Activated naive CD4-positive, alpha-beta T cell treated with anti-CD3 and anti-CD28 coated beads, Interleukin-2, amount 50 U/mL, for 24 hours (primary cell): ENCODE data around the gene CREB3L1.

Source experiments
- H3K27ac Mint-ChIP-seq: one replicate; pipeline ENCODE4 v1.8.0; 2021; ENCODE audit warnings: mild to moderate bottlenecking, mixed read lengths
- H3K27me3 Mint-ChIP-seq: one replicate; pipeline ENCODE4 v1.8.0; 2021; ENCODE audit warnings: mixed read lengths
- H3K36me3 Mint-ChIP-seq: one replicate; pipeline ENCODE4 v1.8.0; 2021; ENCODE audit warnings: mixed read lengths
- H3K4me1 Mint-ChIP-seq: one replicate; pipeline ENCODE4 v1.8.0; 2021; ENCODE audit warnings: mixed read lengths
- H3K4me3 Mint-ChIP-seq: one replicate; pipeline ENCODE4 v1.8.0; 2021; ENCODE audit warnings: mild to moderate bottlenecking, mixed read lengths
- H3K9me3 Mint-ChIP-seq: one replicate; pipeline ENCODE4 v1.8.0; 2021; ENCODE audit warnings: mixed read lengths

CREB3L1 gene

DNA sequence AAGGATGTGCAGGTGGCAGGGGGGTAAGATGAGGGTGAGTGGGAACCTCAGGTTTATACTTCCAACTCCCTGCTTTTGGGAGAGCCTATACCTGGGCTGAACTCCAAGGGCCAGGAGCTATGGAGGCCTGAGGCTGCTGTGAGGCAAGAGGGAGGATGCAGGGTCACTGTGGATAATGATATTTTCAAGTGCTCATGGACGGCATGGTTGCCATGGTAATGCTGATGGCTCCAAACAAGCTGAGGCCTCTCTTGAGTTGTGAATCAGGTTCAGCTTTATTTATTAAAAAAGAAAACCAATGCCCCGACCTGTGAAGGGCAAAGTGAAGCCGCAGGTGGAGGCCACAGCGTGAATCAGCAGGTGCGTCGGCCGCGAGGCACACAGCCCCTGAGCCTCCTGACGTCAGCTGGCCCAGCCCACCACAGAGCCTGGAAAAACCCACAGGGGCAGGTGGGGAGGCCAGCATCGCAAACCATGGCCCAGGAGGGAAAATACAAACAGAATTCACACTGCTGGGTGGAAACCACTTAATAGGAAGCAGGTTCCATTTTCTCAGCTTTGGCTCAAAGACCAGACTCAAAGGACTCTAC lies 17.4 kb upstream of the CREB3L1 start:
- Mint-ChIP-seq H3K4me1 (no peaks in the 10 kb centered on the region), H3K27ac (no peak overlapping the region), H3K4me3 (no peak overlapping the region), H3K27me3 (no peaks in the 10 kb centered on the region), H3K9me3 (no peaks in the 10 kb centered on the region), H3K36me3 (no peaks in the 10 kb centered on the region)

GRCh38 chr11:46263120-46263519 lies 14.3 kb upstream of the CREB3L1 start:
- no peaks in the 10 kb centered on the region for H3K27me3 Mint-ChIP-seq
- no peak overlapping the region for H3K27ac Mint-ChIP-seq
- no peaks in the 10 kb centered on the region for H3K9me3 Mint-ChIP-seq
- H3K36me3 Mint-ChIP-seq = no peaks in the 10 kb centered on the region
- H3K4me1 Mint-ChIP-seq = no peaks in the 10 kb centered on the region
- H3K4me3 Mint-ChIP-seq = no peak overlapping the region

- Mint-ChIP-seq H3K27me3 (no peaks in the 10 kb centered on the region), H3K27ac (no peak overlapping the region), H3K4me1 (no peaks in the 10 kb centered on the region), H3K9me3 (no peaks in the 10 kb centered on the region), H3K4me3 (no peak overlapping the region), H3K36me3 (no peaks in the 10 kb centered on the region)
Measured at GRCh38 chr11:46264030-46264429, 13.4 kb upstream of the CREB3L1 start.

GRCh38 chr11:46264976-46265375 lies 12.5 kb upstream of the CREB3L1 start:
- Mint-ChIP-seq H3K36me3 (no peaks in the 10 kb centered on the region), H3K27ac (no peak overlapping the region), H3K9me3 (no peaks in the 10 kb centered on the region), H3K4me3 (no peak overlapping the region), H3K4me1 (no peaks in the 10 kb centered on the region), H3K27me3 (no peaks in the 10 kb centered on the region)

- no peak overlapping the region for H3K4me3 Mint-ChIP-seq
- no peaks in the 10 kb centered on the region for H3K9me3 Mint-ChIP-seq
- H3K36me3 Mint-ChIP-seq = no peaks in the 10 kb centered on the region
- H3K27ac Mint-ChIP-seq = no peak overlapping the region
- no peaks in the 10 kb centered on the region for H3K27me3 Mint-ChIP-seq
- H3K4me1 Mint-ChIP-seq = no peaks in the 10 kb centered on the region
Measured at GRCh38 chr11:46265764-46266163, 11.7 kb upstream of the CREB3L1 start.

- Mint-ChIP-seq H3K27ac (no peak overlapping the region), H3K4me3 (no peak overlapping the region), H3K27me3 (no peaks in the 10 kb centered on the region), H3K36me3 (no peaks in the 10 kb centered on the region), H3K4me1 (peaks cover 6% of the 10 kb centered on the region), H3K9me3 (no peaks in the 10 kb centered on the region)
Measured at GRCh38 chr11:46267930-46268329, 9.5 kb upstream of the CREB3L1 start.

DNA sequence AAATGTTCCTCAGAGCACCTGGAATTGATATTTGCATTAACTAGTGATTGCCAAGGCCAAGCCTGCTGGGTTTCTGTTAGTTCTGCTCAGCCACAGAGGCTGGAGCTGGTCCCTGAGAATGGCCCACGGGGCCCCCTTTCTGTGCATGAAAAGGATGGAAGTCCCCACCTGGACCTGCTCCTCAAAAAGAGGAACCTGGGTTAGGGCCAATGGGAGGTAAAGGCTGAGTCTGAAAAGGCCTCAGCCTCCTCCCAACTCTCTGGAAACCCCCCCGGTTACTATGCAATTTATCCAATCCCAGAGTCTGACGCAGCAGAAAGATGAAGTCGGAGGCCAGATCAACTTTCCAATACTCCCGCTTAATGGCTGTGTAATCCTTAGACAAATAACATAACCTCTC lies 6.8 kb upstream of the CREB3L1 start:
- H3K27me3 Mint-ChIP-seq = no peaks in the 10 kb centered on the region
- no peaks in the 10 kb centered on the region for H3K36me3 Mint-ChIP-seq
- no peak overlapping the region for H3K27ac Mint-ChIP-seq
- H3K4me1 Mint-ChIP-seq = peaks cover 6% of the 10 kb centered on the region
- H3K9me3 Mint-ChIP-seq = no peaks in the 10 kb centered on the region
- H3K4me3 Mint-ChIP-seq = no peak overlapping the region

DNA sequence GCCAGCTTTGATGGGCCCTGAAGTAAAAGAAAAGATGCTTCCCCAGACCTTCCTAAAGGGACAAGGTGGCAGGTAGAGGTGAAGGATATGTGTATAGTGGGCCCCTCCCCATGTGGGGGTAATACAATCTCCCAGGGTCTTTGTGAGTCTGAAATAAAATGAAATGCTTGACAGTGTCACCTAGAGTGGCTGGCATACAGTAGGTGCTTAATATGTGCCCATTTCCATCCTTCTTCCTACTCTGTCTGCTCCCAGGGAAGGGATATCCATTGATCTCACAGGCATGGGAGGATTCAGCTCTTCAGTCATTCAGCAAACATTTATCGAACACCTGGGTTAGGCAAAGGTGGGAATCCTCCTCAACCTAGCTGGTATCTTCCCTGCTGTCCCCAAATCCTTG lies 6.1 kb upstream of the CREB3L1 start:
- H3K27me3 Mint-ChIP-seq = peaks cover 2% of the 10 kb centered on the region
- H3K27ac Mint-ChIP-seq = no peak overlapping the region
- no peaks in the 10 kb centered on the region for H3K9me3 Mint-ChIP-seq
- H3K4me3 Mint-ChIP-seq = no peak overlapping the region
- H3K4me1 Mint-ChIP-seq = peaks cover 6% of the 10 kb centered on the region
- no peaks in the 10 kb centered on the region for H3K36me3 Mint-ChIP-seq

DNA sequence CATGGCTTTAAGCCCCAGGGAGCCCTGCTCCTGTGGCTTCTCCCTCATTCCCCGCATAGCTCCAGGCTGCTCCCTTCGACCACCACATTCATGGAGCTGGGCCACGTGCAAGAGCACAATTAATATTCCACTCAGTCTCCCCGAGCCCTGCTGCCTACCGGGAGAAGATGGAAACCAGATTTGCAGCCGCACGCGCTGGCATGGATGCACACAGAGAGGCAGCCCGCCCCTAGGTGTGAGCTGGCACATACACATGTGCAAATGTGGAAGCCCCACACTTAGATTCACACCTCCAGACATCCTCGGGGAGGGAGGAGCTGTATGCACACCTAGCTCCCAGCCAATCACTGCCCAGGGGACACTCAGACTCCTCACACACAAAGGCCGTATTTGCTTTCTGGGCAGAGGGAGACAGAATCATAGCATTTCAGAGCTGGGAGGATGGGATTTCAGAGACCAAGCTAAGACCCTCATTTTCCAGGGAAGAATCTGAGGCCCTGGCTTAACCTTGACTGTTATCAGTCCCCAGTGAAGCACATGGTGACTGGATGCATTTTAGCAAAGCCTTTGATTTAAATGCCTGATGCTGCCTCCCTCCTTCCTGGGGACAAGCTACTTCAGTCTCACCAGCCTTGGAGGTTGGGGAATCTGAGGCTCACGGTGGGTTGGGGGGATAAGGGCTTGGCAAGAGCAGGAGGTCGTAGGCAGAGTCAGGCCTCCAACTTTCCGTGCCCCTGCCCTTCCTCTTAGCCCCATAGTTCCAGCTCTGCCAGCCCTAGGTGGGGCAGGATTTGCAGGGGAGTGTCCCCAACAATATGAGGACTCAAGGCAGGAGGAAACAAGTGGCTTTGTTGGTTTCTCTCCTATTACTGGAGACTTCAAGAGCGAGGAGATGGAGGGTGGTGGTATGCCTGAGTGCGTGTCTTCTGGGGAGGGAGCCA lies 5.3 kb upstream of the CREB3L1 start:
- Mint-ChIP-seq H3K36me3 (no peaks in the 10 kb centered on the region), H3K4me1 (peaks cover 11% of the 10 kb centered on the region), H3K27ac (peak overlapping the region; percentile 46), H3K27me3 (peaks cover 6% of the 10 kb centered on the region), H3K4me3 (no peak overlapping the region), H3K9me3 (no peaks in the 10 kb centered on the region)

- Mint-ChIP-seq H3K4me1 (peaks cover 15% of the 10 kb centered on the region), H3K9me3 (no peaks in the 10 kb centered on the region), H3K36me3 (no peaks in the 10 kb centered on the region), H3K4me3 (no peak overlapping the region), H3K27ac (peak overlapping the region; percentile 46), H3K27me3 (peaks cover 9% of the 10 kb centered on the region)
Measured at GRCh38 chr11:46272816-46273427, 4.5 kb upstream of the CREB3L1 start.

DNA sequence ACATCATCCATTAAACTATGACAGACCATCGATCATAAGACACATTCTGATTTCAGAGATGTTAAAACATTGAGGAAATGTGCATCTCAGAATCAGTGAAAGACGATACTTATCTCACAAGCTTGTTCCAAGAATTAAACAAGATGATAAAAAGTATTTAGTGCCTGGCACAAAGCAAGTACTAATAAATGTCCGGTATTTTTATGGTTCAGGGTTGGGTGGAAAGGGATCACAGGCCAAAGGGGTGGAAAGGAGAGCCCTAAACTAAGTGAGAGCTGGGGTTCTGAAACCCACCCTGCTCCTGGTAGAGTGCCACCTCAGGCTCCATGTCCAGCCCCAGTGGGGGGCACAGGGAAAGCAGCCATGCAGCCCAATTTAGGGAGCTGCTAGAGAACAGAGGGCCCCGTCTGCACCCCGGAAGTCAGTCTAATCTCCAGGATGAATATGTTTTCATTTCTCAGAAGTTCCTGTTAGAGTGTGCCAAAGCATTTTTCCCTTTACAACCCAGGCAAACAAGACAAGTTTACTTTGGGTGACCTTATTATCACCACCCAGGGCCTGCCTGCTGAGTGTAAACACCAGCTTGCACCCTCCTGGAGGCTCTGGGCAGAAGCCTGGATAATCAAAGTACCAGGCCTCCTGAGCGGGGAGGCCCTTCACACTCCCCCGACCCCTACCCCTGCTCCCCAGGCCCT lies 3.8 kb upstream of the CREB3L1 start:
- Mint-ChIP-seq H3K27me3 (peaks cover 9% of the 10 kb centered on the region), H3K4me3 (no peak overlapping the region), H3K36me3 (no peaks in the 10 kb centered on the region), H3K4me1 (peaks cover 15% of the 10 kb centered on the region), H3K9me3 (no peaks in the 10 kb centered on the region), H3K27ac (no peak overlapping the region)

GRCh38 chr11:46275964-46276641 lies 1.4 kb upstream of the CREB3L1 start:
- Mint-ChIP-seq H3K27me3 (peaks cover 17% of the 10 kb centered on the region), H3K4me3 (no peak overlapping the region), H3K4me1 (peaks cover 15% of the 10 kb centered on the region), H3K27ac (no peak overlapping the region), H3K36me3 (no peaks in the 10 kb centered on the region), H3K9me3 (no peaks in the 10 kb centered on the region)

DNA sequence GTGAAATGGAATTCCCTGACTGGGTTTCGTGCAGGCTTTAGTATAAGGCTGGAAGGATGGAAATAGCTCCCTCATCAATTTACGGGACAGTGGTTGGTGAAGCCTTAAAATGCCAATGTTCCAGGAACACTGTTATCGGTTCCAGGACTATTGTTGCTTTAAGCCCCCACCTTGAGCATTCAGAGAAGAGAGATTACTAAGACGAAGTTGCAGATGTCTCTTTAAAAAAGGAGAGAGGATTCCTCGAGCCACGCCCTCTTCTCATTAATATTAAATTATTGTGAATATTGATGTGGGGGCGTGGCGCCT lies 195 bp upstream of the CREB3L1 start:
- Mint-ChIP-seq H3K36me3 (no peaks in the 10 kb centered on the region), H3K4me3 (peak overlapping the region; percentile 73), H3K4me1 (peaks cover 15% of the 10 kb centered on the region), H3K27me3 (peaks cover 17% of the 10 kb centered on the region), H3K9me3 (no peaks in the 10 kb centered on the region), H3K27ac (peak overlapping the region; percentile 30)

GRCh38 chr11:46278387-46279125 lies 1.1 kb downstream of the CREB3L1 start:
- H3K4me1 Mint-ChIP-seq = peaks cover 9% of the 10 kb centered on the region
- no peak overlapping the region for H3K27ac Mint-ChIP-seq
- no peaks in the 10 kb centered on the region for H3K9me3 Mint-ChIP-seq
- H3K27me3 Mint-ChIP-seq = peaks cover 17% of the 10 kb centered on the region
- H3K36me3 Mint-ChIP-seq = no peaks in the 10 kb centered on the region
- peak overlapping the region; percentile 39 for H3K4me3 Mint-ChIP-seq
